K562 (cell line): ENCODE data around the gene TPK1. TPM values are rescaled to one million over a fixed set of nuclear protein-coding genes. Genes with fewer than 3 reads are reported as not detected.

ENCODE experiments used
- ATAC-seq: fragments of 200-7000 bp; cut with Tn5 transposase; 3 replicates; pipeline ENCODE4 v1.9.1; 2020; ENCODE audit warnings: moderate library complexity
- BruUV-seq: library from RNA; stranded (reverse); fragments of 400-500 nt; replicated peaks from 2 replicates; lab custom pipeline; 2021; lab: Mats Ljungman, UMichigan
- CTCF ChIA-PET: fragments of 300-600 bp; formaldehyde crosslinking; extraction: SDS; loops from one replicate; lab custom pipeline; 2021; ENCODE audit warnings: low intra/inter-chr PET ratio; lab: Yijun Ruan, JAX
- POLR2A ChIA-PET: fragments of 300-600, 350-650 bp; sonication (Branson Sonifier 250); formaldehyde crosslinking; extraction: SDS; loops from one replicate; lab custom pipeline; 2021; ENCODE audit warnings: antibody characterized with exemption, inconsistent platforms; lab: Yijun Ruan, JAX
- DNase-seq, 4 experiments: peaks; one replicate each; pipeline versions ENCODE4 v3.0.0 to v3.0.0-alpha.2; 2011 to 2018; ENCODE audit warnings: low spot score in 3 of 4, mixed read lengths in 3 of 4; ENCODE audit errors: extremely low read depth in 1 of 4
- FAIRE-seq: peaks from 2 replicates; lab custom pipeline; 2011; peaks lifted over from hg19 to GRCh38; lab: Jason Lieb, UNC
- H2AFZ ChIP-seq: 2 replicates; pipeline ENCODE4 v1.6.0; 2011; ENCODE audit warnings: low read depth, low read length, control low read depth, inconsistent platforms
- H3K27ac ChIP-seq: fragments of 200-600 bp; 3 replicates; pipeline ENCODE4 v1.8.0; 2011; ENCODE audit warnings: low read depth, mild to moderate bottlenecking, control low read depth, inconsistent platforms, low read length, moderate library complexity, mixed read lengths; ENCODE audit errors: extremely low read depth
- H3K27me3 ChIP-seq, 2 experiments: fragments of 300-600 bp in 1 of 2; 2 replicates in 1 of 2; 3 replicates in 1 of 2; pipeline versions ENCODE4 v1.6.0 to v1.8.0; 2011; ENCODE audit warnings: inconsistent platforms in 2 of 2, low read length in 2 of 2, mild to moderate bottlenecking in 1 of 2, mixed read lengths in 1 of 2, moderate library complexity in 1 of 2; ENCODE audit not compliant: control insufficient read depth in 2 of 2, insufficient read depth in 2 of 2
- H3K36me3 ChIP-seq: fragments of 300-600 bp; 3 replicates; pipeline ENCODE4 v1.8.0; 2011; ENCODE audit warnings: mild to moderate bottlenecking, low read length, inconsistent platforms; ENCODE audit not compliant: control insufficient read depth, insufficient read depth
- H3K4me1 ChIP-seq, 2 experiments: fragments of 200-600 bp in 1 of 2; replicated peaks in 1 of 2; 2 replicates in 1 of 2; 3 replicates in 1 of 2; pipeline versions ENCODE4 v1.5.1 to v1.8.0; 2011; ENCODE audit warnings: inconsistent platforms in 2 of 2, low read length in 2 of 2, mild to moderate bottlenecking in 1 of 2, mixed read lengths in 1 of 2, moderate library complexity in 1 of 2; ENCODE audit not compliant: control insufficient read depth in 2 of 2, insufficient read depth in 2 of 2
- H3K4me2 ChIP-seq: 2 replicates; pipeline ENCODE4 v1.6.1; 2011; ENCODE audit warnings: low read length, control low read depth, inconsistent platforms, mixed read lengths; ENCODE audit not compliant: insufficient read depth
- H3K4me3 ChIP-seq: fragments of 200-600 bp; sonication (generic), shearing (Covaris generic); 2 replicates; pipeline ENCODE4 v1.5.1; 2016; ENCODE audit warnings: control low read depth, inconsistent platforms
- H3K79me2 ChIP-seq: fragments of 200-600 bp; 3 replicates; pipeline ENCODE4 v1.8.0; 2011; ENCODE audit warnings: low read length, inconsistent platforms; ENCODE audit not compliant: control insufficient read depth, insufficient read depth
- H3K9ac ChIP-seq, 2 experiments: 2 replicates each; pipeline versions ENCODE4 v1.6.0 to v1.6.1; 2011; ENCODE audit warnings: low read depth in 2 of 2, low read length in 2 of 2, control low read depth in 1 of 2, inconsistent platforms in 1 of 2, mild to moderate bottlenecking in 1 of 2, mixed read lengths in 1 of 2; ENCODE audit not compliant: insufficient read depth in 1 of 2
- H3K9me1 ChIP-seq: one replicate; pipeline ENCODE4 v1.6.0; 2011; ENCODE audit warnings: inconsistent platforms, mild to moderate bottlenecking, low read length, moderate library complexity; ENCODE audit not compliant: control insufficient read depth, insufficient read depth
- H3K9me3 ChIP-seq: replicated peaks from 2 replicates; pipeline ENCODE4 v1.5.1; 2011; ENCODE audit warnings: low read depth, low read length, inconsistent platforms; ENCODE audit not compliant: control insufficient read depth, insufficient read depth
- H4K20me1 ChIP-seq: replicated peaks from 2 replicates; pipeline ENCODE4 v1.6.1; 2011; ENCODE audit warnings: low read length, inconsistent platforms, mixed read lengths; ENCODE audit not compliant: control insufficient read depth, insufficient read depth
- CBFA2T2 ChIP-seq: fragments of 450-650 bp; conservative IDR thresholded peaks from 2 replicates; pipeline ENCODE4 v1.6.1; 2017; ENCODE audit warnings: mild to moderate bottlenecking
- CC2D1A ChIP-seq: fragments of 450-650 bp; IDR thresholded peaks from 2 replicates; pipeline ENCODE4 v1.6.1; 2017; ENCODE audit warnings: mild to moderate bottlenecking
- HMG20B ChIP-seq: fragments of 250-450 bp; sonication (Bioruptor Pico); IDR thresholded peaks from 2 replicates; pipeline ENCODE4 v1.5.0; 2021; ENCODE audit warnings: mild to moderate bottlenecking
- IRF9 ChIP-seq: fragments of 450-650 bp; IDR thresholded peaks from 2 replicates; pipeline ENCODE4 v1.6.1; 2016; ENCODE audit warnings: missing biosample characterization, missing genetic modification characterization
- LCOR ChIP-seq: sonication (generic); formaldehyde crosslinking; IDR thresholded peaks from 2 replicates; pipeline ENCODE4 v1.8.0; 2022; ENCODE audit warnings: mild to moderate bottlenecking, missing genetic modification reagents
- MTF1 ChIP-seq: fragments of 250-450 bp; sonication (Bioruptor Pico); IDR thresholded peaks from 2 replicates; pipeline ENCODE4 v1.9.0; 2021; ENCODE audit warnings: moderate library complexity, mild to moderate bottlenecking, inconsistent platforms, borderline replicate concordance
- NBN ChIP-seq: fragments of 450-650 bp; IDR thresholded peaks from 2 replicates; pipeline ENCODE4 v1.6.1; 2016; ENCODE audit warnings: low read depth, mild to moderate bottlenecking
- RBM34 ChIP-seq: fragments of 200-400 bp; formaldehyde crosslinking; IDR thresholded peaks from 2 replicates; pipeline ENCODE4 v1.6.1; 2018; ENCODE audit warnings: low read length, borderline replicate concordance; ENCODE audit not compliant: insufficient read depth
- RFX1 ChIP-seq: fragments of 450-650 bp; IDR thresholded peaks from 2 replicates; pipeline ENCODE4 v1.6.1; 2016; ENCODE audit warnings: mild to moderate bottlenecking, moderate library complexity
- SREBF2 ChIP-seq: sonication (generic); formaldehyde crosslinking; IDR thresholded peaks from 2 replicates; pipeline ENCODE4 v1.4.0; 2020; ENCODE audit warnings: mild to moderate bottlenecking, missing genetic modification reagents
- TARDBP ChIP-seq: fragments of 450-650 bp; IDR thresholded peaks from 2 replicates; pipeline ENCODE4 v1.6.1; 2016
- TEAD4 ChIP-seq, 2 experiments: sonication (generic) in 1 of 2; formaldehyde crosslinking in 1 of 2; IDR thresholded peaks; 2 replicates each; pipeline versions ENCODE4 v1.6.1 to v1.8.0; 2012 to 2022; ENCODE audit warnings: borderline replicate concordance in 1 of 2, inconsistent platforms in 1 of 2, low read length in 1 of 2, mild to moderate bottlenecking in 1 of 2, missing genetic modification reagents in 1 of 2
- U2AF1 ChIP-seq: fragments of 200-400 bp; formaldehyde crosslinking; optimal IDR thresholded peaks from 2 replicates; pipeline ENCODE3; 2017; ENCODE audit warnings: mild to moderate bottlenecking, low read depth, low read length, moderate library complexity
- ZNF212 ChIP-seq: fragments of 450-650 bp; formaldehyde crosslinking; IDR thresholded peaks from 2 replicates; pipeline ENCODE4 v1.4.0; 2020; ENCODE audit warnings: mild to moderate bottlenecking
- ZNF274 ChIP-seq: IDR thresholded peaks from 2 replicates; pipeline ENCODE4 v1.6.1; 2011; ENCODE audit warnings: low read depth, mild to moderate bottlenecking, low read length, moderate library complexity, borderline replicate concordance
- WGBS: fragments of 100-300 bp; shearing (Covaris generic); methylation state at CpG from one replicate; pipeline ENCODE4 v1.1.6; 2016; ENCODE audit warnings: low coverage, mixed read lengths; ENCODE audit not compliant: insufficient coverage; ENCODE audit errors: missing lambda C conversion rate; 5-methylcytosine and 5-hydroxymethylcytosine counted together
- in situ Hi-C: fragments of 300-500 bp; cut with MboI; formaldehyde crosslinking; loops from 4 replicates; pipeline ENCODE4 v1.15.0; 2018; ENCODE audit warnings: inconsistent platforms, mixed read lengths
- intact Hi-C: fragments of 100-400 bp; cut with micrococcal nuclease; formaldehyde crosslinking; loops from 2 replicates; pipeline ENCODE4 v1.14.2; 2022
- polyA plus RNA-seq, 8 experiments: library from polyadenylated mRNA; depleted of rRNA in 4 of 8; stranded (reverse) in 5 of 8; unstranded in 3 of 8; fragments of >200 nt; fragmentation: Nextera tagmentation in 2 of 8; fragmentation: Illumina TruSeq in 1 of 8; extraction: Ambion mirVana in 2 of 8; extraction: Trizol in 1 of 8; gene quantifications; 2 replicates each; pipeline versions ENCODE4 v1.2.1 to v1.2.3, GENCODE V29; 2011 to 2014; ENCODE audit warnings: inconsistent platforms in 1 of 8, missing spikeins in 1 of 8
- total RNA-seq, 7 experiments: library from RNA; depleted of rRNA in 6 of 7; stranded (reverse); fragments of >200 nt in 6 of 7; fragmentation: Illumina TruSeq in 2 of 7; extraction: Trizol in 2 of 7; gene quantifications; 2 replicates each; pipeline versions ENCODE4 v1.2.1 to v1.2.3, GENCODE V29; 2011 to 2021; ENCODE audit warnings: low replicate concordance in 1 of 7

TPK1 gene
- total and polyA plus RNA-seq, 9 of the 15 experiments (the other 6 are each of a cell fraction or from before 2014, with no cell fraction given) = 5.1 to 16.2 (median 9.2) TPM

- intact Hi-C loops = no loop called here
- FAIRE-seq (no peak), DNase-seq (no peak), ATAC-seq (no peak)
- Histone ChIP-seq H3K4me1 (no peaks in the 10 kb centered on the region), H3K27ac (no peak overlapping the region), H3K36me3 (no peaks in the 10 kb centered on the region), H2AFZ (no peak overlapping the region), H3K79me2 (no peaks in the 10 kb centered on the region), H3K9me3 (no peaks in the 10 kb centered on the region), H4K20me1 (no peaks in the 10 kb centered on the region), H3K27me3 (no peaks in the 10 kb centered on the region), H3K9ac (no peak overlapping the region), H3K4me2 (no peak overlapping the region), H3K9me1 (no peaks in the 10 kb centered on the region), H3K4me3 (no peak overlapping the region)
- TF ChIP-seq CBFA2T2 = no peak
- no peak for TF ChIP-seq MTF1 (CRISPR knock-in tag)
- TF ChIP-seq TEAD4 (IDR thresholded peaks at IDR 0.05; ENCODE audit: low read length) = no peak
- no peak for TF ChIP-seq TEAD4 (CRISPR knock-in tag; IDR thresholded peaks at IDR 0.05; ENCODE audit: borderline replicate concordance)
- no peak for TF ChIP-seq ZNF212 (CRISPR knock-in tag)
- no peak for TF ChIP-seq IRF9 (tag)
- TF ChIP-seq LCOR (CRISPR knock-in tag) = no peak
- no peak for TF ChIP-seq TARDBP
- no peak for TF ChIP-seq HMG20B
- TF ChIP-seq CC2D1A = no peak
- no peak for TF ChIP-seq RFX1
- TF ChIP-seq U2AF1 = no peak
- no peak for TF ChIP-seq SREBF2 (CRISPR knock-in tag)
- TF ChIP-seq NBN = no peak
- no peak for TF ChIP-seq RBM34
- no peak for TF ChIP-seq ZNF274
- in situ Hi-C loops = no loop called here
- 4% methylated on average over 1 of the region's 1 CpG for WGBS
- BruUV-seq = no TSS peak
- ChIA-PET POLR2A (interaction anchor here (0.6 kb wide), 1 partner anchor 1825 kb away, joined by 3 read pairs; no protein-coding TSS in a partner anchor), CTCF (no interaction called here)
These were observed 361.5 kb downstream of the TPK1 start for GRCh38 chr7:144474363-144474762.
